Colonic mucosa (tissue), 4 donors: ENCODE data around the gene RING1. TPM values are rescaled to one million over a fixed set of nuclear protein-coding genes. Genes with fewer than 3 reads are reported as not detected.

Experiments used
- DNase-seq: peaks from one replicate; pipeline ENCODE4 v3.0.0-alpha.2; 2020
- H3K27ac ChIP-seq: fragments of 200-600 bp; one replicate; pipeline ENCODE4 v1.8.0; 2021
- H3K27me3 ChIP-seq: fragments of 200-600 bp; one replicate; pipeline ENCODE4 v1.8.0; 2021
- H3K36me3 ChIP-seq: fragments of 200-600 bp; one replicate; pipeline ENCODE4 v1.8.0; 2021
- H3K4me1 ChIP-seq: fragments of 200-600 bp; one replicate; pipeline ENCODE4 v1.8.0; 2021; ENCODE audit warnings: mild to moderate bottlenecking
- H3K4me3 ChIP-seq: fragments of 200-600 bp; one replicate; pipeline ENCODE4 v1.8.0; 2021
- H3K9ac ChIP-seq, 2 donors: one replicate each; pipeline ENCODE4 v1.7.0; 2013; ENCODE audit warnings: control low read depth in 2 of 2, low read depth in 2 of 2, low read length in 2 of 2
- H3K9me3 ChIP-seq: fragments of 200-600 bp; one replicate; pipeline ENCODE4 v1.8.0; 2021
- CTCF ChIP-seq: fragments of 200-600 bp; IDR thresholded peaks from one replicate; pipeline ENCODE4 v1.8.0; 2022; ENCODE audit warnings: antibody characterized with exemption, mild to moderate bottlenecking
- intact Hi-C: fragments of 100-400 bp; cut with DNase I; formaldehyde crosslinking; loops from one replicate; pipeline ENCODE4 v1.14.1; 2022
- total RNA-seq, 2 donors: library from RNA; stranded (reverse); fragmentation: NEBNext Ultra II Directional in 1 of 2; extraction: Animal tissue kit (Norgen Biotek cat#: 25700) in 1 of 2; gene quantifications; one replicate each; pipeline ENCODE4 v1.2.1, GENCODE V29; 2021
- donor health status: healthy.
- donor health status: DM: no; HTN: no; CAD: no.
- donor health status: DM: no; HTN: no; CAD: no.

The RING1 gene
- total RNA-seq, 2 donors from 2014 or later: 24.8 to 30.9 TPM

GRCh38 chr6:33171016-33171879, 37.1 kb upstream of the RING1 start:
- Histone ChIP-seq H3K36me3 (no peaks in the 10 kb centered on the region), H3K4me3 (no peak overlapping the region), H3K4me1 (no peaks in the 10 kb centered on the region), H3K27me3 (no peaks in the 10 kb centered on the region), H3K9ac (no peak overlapping the region), H3K9me3 (no peaks in the 10 kb centered on the region), H3K27ac (no peak overlapping the region)
- intact Hi-C loops: no loop called here
- DNase-seq: no peak
- no peak for TF ChIP-seq CTCF

- Histone ChIP-seq H3K4me3 (no peak overlapping the region), H3K36me3 (no peaks in the 10 kb centered on the region), H3K4me1 (no peaks in the 10 kb centered on the region), H3K27ac (no peak overlapping the region), H3K9ac (no peak overlapping the region), H3K27me3 (no peaks in the 10 kb centered on the region), H3K9me3 (no peaks in the 10 kb centered on the region)
- no peak for TF ChIP-seq CTCF
- intact Hi-C loops: no loop called here
- DNase-seq: no peak
Observed at GRCh38 chr6:33171880-33172687, 36.2 kb upstream of the RING1 start.

- no peak for DNase-seq
- peak; percentile 50 for TF ChIP-seq CTCF
- Histone ChIP-seq H3K27ac (no peak overlapping the region), H3K4me1 (no peaks in the 10 kb centered on the region), H3K36me3 (no peaks in the 10 kb centered on the region), H3K4me3 (no peak overlapping the region), H3K9me3 (no peaks in the 10 kb centered on the region), H3K9ac (no peak overlapping the region), H3K27me3 (no peaks in the 10 kb centered on the region)
- intact Hi-C loops: no loop called here
Observed at GRCh38 chr6:33172688-33173534, 35.4 kb upstream of the RING1 start.

GRCh38 chr6:33173535-33174180, 34.6 kb upstream of the RING1 start:
- Histone ChIP-seq H3K4me1 (no peaks in the 10 kb centered on the region), H3K9me3 (no peaks in the 10 kb centered on the region), H3K27me3 (no peaks in the 10 kb centered on the region), H3K4me3 (no peak overlapping the region), H3K27ac (no peak overlapping the region), H3K9ac (no peak overlapping the region), H3K36me3 (no peaks in the 10 kb centered on the region)
- intact Hi-C loops: no loop called here
- TF ChIP-seq CTCF: no peak
- DNase-seq: no peak

- TF ChIP-seq CTCF: no peak
- intact Hi-C loops: no loop called here
- DNase-seq: no peak
- no peak overlapping the region for H3K4me3 ChIP-seq
- H3K36me3 ChIP-seq: no peaks in the 10 kb centered on the region
- no peak overlapping the region for H3K27ac ChIP-seq
- no peaks in the 10 kb centered on the region for H3K9me3 ChIP-seq
- no peaks in the 10 kb centered on the region for H3K4me1 ChIP-seq
- no peaks in the 10 kb centered on the region for H3K27me3 ChIP-seq
- H3K9ac ChIP-seq: no peak overlapping the region
Observed at GRCh38 chr6:33174784-33175183, 33.5 kb upstream of the RING1 start.
